ENCODE data around the gene CEP68.
"Not testable (repeated sequence)": the region's sequence is repeated elsewhere in the genome, so short reads cannot be mapped to it uniquely, and the experiment has no call there.

Gene CEP68

GRCh38 chr2:65079017-65079416 lies 22.8 kb downstream of the CEP68 start:
- no peak for DNase-seq (ENCODE audit: low read depth in 2 of 2)

DNA sequence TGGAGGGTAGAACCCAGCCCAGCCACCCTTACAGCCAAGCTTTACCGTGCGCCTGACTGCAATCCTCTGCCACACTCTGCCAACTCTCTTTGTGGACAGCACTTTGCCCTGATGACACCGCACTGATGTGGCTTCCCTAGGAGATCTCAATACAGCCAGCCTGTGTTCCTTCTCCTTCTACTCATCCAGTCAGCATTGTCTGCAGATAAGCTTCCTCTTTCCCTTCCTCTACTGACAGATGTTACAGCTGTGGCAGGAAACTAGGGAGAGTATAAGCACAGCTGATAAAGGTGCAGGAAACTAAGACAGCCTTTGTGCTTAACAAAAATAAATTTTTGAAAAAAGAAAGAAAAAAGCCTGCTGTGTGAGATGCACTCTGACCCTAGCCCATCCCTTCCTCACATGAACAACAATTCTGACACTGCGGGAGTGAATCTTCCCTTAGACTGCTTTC lies 25.0 kb downstream of the CEP68 start:
- no peak for DNase-seq (ENCODE audit: low read depth in 2 of 2)

GRCh38 chr2:65085148-65085547 lies 28.9 kb downstream of the CEP68 start:
- no peak for DNase-seq (ENCODE audit: low read depth in 2 of 2)

DNA sequence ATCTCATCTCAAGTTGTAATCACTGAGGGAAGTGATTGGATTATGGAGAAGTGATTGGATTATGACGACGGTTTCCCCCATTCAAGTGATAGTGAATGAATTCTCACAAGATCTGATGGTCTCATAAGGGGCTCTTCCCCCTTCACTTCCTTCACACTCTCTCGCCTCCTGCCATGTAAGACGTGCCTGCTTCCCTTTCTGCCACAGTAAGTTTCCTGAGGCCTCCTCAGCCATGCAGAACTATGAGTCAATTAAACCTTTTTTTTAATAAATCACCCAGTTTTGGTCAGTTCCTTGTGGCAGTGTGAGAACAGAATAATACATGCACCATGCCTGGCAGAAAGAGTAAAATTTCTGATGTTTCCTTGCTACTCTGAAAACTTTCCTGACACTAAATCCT lies 36.6 kb downstream of the CEP68 start:
- DNase-seq (ENCODE audit: low read depth in 2 of 2): no peak

GRCh38 chr2:65093211-65093610 lies 37.0 kb downstream of the CEP68 start:
- no peak for DNase-seq (ENCODE audit: low read depth in 2 of 2)

DNA sequence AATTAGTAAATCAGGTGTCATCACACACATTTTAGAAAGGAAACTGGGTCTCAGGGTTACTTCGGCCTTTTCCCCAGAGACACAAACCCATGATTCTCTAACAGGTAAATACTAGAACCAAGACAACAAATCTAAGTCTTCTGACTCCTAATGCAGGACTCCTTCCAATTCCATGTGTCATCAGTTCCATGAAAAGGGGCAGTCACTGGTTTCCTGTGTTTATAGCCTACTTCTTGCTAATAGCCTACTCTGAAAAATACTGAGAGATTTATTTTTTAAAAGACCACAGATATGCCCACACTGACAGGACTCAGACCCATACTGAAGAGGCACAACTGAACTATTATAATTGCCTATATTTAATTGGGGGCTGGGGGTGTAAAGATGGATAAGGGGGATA lies 40.7 kb downstream of the CEP68 start:
- DNase-seq (ENCODE audit: low read depth in 2 of 2): no peak

- DNase-seq (ENCODE audit: low read depth in 2 of 2): no peak
Observed at GRCh38 chr2:65097844-65098243, 41.6 kb downstream of the CEP68 start.

GRCh38 chr2:65098741-65099140 lies 42.5 kb downstream of the CEP68 start:
- DNase-seq (ENCODE audit: low read depth in 2 of 2): no peak

GRCh38 chr2:65101071-65101470 lies 44.9 kb downstream of the CEP68 start:
- no peak for DNase-seq (ENCODE audit: low read depth in 2 of 2)

DNA sequence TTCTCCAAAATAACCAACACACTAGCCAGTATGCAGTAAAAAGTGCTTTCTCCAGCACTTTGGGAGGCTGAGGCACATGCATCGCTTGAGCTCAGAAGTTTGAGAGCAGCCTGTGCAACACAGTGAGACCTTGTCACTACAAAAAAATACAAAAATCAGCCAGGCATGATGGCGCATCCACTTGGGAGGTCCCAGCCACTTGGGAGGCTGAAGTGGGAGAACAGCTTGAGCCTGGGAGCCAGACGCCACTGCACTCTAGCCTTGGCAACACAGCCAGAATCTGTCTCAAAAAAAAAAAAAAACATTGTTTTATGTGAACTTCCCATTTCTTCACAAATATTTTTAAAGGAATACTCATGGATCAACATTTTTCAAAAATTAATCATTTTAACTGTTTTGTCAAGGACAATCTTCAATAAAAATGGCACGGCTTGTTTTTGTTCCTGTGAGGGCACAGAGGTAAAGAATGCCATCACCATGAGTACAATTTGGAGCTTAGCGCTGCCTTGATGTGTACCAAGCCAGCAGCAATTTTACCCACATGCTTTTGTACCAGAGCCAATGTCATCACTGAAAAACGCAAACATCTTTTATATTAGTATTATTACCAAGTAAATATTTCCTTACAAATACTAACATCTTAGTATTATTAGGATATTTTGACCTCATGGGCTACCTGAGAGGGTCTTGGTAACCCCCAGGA lies 46.9 kb downstream of the CEP68 start:
- DNase-seq (ENCODE audit: low read depth in 2 of 2): no peak

DNA sequence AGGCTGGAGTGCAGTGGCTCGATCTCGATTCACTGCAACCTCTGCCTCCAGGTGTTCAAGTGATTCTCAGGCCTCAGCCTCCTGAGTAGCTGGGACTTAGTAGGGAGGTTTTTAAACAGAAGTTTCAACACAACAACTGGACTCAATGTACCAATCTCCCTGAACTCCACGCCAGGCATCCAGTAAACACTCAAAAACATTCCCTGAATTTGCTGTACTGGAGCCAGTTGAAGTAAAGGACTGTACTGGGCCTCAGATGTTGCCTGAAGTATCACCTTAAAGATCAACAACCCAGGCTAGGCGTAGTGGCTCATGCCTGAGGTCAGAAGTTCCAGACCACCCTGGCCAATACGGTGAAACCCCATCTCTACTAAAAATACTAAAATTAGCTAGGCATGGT lies 51.3 kb downstream of the CEP68 start:
- DNase-seq (ENCODE audit: low read depth in 2 of 2): no peak

- no peak for DNase-seq (ENCODE audit: low read depth in 2 of 2)
Observed at GRCh38 chr2:65108780-65109179, 52.6 kb downstream of the CEP68 start.

GRCh38 chr2:65112633-65113032 lies 56.4 kb downstream of the CEP68 start:
- no peak for DNase-seq (ENCODE audit: low read depth in 2 of 2)

- DNase-seq (ENCODE audit: low read depth in 2 of 2): no peak
Observed at GRCh38 chr2:65113229-65113628, 57.0 kb downstream of the CEP68 start.

- DNase-seq (ENCODE audit: low read depth in 2 of 2): no peak
Observed at GRCh38 chr2:65113816-65114215, 57.6 kb downstream of the CEP68 start.

GRCh38 chr2:65114921-65115320 lies 58.7 kb downstream of the CEP68 start:
- no peak for DNase-seq (ENCODE audit: low read depth in 2 of 2)

- DNase-seq (ENCODE audit: low read depth in 2 of 2): no peak
Observed at GRCh38 chr2:65116645-65117044, 60.4 kb downstream of the CEP68 start.

DNA sequence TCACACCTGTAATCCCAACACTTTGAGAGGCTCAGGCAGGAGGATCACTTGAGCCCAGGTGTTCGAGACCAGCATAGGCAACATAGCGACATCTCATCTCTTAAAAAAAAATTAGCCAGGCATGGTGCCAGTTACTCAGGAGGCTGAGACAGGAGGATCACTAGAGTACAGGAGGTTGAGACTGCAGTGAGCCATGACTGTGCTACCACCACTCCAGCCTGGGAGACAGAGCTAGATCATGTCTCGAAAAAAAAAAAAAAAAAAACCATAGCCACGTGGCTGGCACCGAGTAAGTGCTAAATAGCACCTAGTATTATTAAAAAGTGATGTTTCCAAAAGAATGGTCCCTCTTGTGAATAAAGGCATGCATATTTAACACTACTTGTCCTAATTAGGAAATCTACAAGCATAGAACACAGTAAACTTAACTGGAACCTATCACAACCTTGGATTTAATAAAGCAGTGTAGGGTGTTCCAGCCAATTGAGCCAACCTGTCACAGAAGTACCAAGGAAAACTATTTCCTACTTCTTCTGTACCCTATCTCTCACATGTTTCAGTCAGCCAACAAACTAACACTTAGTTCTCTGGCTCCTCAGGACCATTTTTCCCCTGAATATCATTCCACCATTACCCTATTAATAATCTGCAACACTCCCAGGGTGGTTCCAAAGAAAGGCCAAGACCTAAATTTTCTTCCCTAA lies 64.9 kb downstream of the CEP68 start:
- DNase-seq (ENCODE audit: low read depth in 2 of 2): no peak

- no peak for DNase-seq (ENCODE audit: low read depth in 2 of 2)
Observed at GRCh38 chr2:65122313-65122712, 66.1 kb downstream of the CEP68 start.

DNA sequence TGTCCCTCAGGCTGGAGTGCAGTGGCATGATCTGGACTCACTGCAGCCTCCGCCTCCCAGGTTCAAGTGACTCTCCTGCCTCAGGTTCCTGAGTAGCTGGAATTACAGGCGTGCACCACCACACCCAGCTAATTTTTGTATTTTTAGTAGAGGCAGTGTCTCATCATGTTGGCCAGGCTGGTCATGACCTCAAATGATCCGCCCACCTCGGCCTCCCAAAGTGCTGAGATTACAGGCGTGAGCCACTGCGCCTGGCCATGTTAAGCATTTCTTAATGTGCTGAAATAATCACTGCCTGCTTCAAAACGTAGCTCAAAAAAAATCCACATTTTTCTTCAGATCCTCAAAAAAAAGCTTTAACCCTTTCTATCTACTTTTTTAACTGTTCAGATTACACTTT lies 69.2 kb downstream of the CEP68 start:
- not testable (repeated sequence) for DNase-seq (ENCODE audit: low read depth in 2 of 2)

GRCh38 chr2:65128297-65129190 lies 72.3 kb downstream of the CEP68 start:
- DNase-seq (ENCODE audit: low read depth in 2 of 2): peak in 1 of 2 donors; percentile 5

DNA sequence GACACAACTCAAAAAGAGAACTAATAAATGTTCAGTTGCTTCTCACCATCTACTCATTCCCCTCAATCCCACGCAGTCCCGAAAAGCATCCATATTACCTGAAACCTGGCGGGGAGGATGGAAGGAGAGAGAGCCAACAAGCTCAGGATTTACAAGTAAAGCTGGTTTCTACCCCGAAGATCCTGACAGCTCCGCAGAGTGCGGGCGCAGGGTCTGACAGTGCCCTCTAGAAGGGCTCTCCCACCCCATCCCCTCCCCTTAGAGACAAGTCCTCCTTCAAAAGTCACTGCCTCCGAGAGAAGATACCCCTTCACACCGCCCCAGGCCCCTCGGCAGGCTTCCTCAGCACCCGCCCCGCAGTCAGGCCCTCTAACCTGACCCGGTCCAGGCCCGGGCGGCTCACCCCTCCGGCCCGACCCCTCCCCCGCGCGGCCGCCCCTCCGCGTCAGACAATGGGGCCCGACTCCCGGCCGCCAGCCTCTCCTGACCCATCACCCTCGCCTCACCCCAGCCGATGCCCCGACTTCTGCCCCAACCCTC lies 73.1 kb downstream of the CEP68 start:
- DNase-seq (ENCODE audit: low read depth in 2 of 2): peak; percentile 3 to 5

Data from stimulated activated CD4-positive, alpha-beta T cell treated with anti-CD3 and anti-CD28 coated beads, Interleukin-15, amount 100 ng/mL, for 48 hours (primary cell).